HL-60/S4 treated with retinoic acid at 250 ng/mL for 4 days and 3 days (cell line): ENCODE measurements around the gene AHCY.
"Not testable (repeated sequence)": the region's sequence is repeated elsewhere in the genome, so short reads cannot be mapped to it uniquely, and the experiment has no call there.

Experiments used
- in situ Hi-C: fragments of 300-500 bp; cut with MboI; formaldehyde crosslinking; loops from 2 replicates; pipeline ENCODE4 v1.7.0; 2022; ENCODE audit warnings: low sequenced_read_pairs

AHCY gene

GRCh38 chr20:34302723-34303533, at the start of gene AHCY:
Gene AHCY (minus strand): TSS chr20:34303355. CDS start chr20:34303270, 85 bp downstream.
- in situ Hi-C loops, result loop anchor here (25.0 kb wide), 1 partner anchor 459 kb away; no protein-coding TSS in a partner anchor

GRCh38 chr20:34350095-34350494, 46.9 kb upstream of the AHCY start:
- in situ Hi-C loops, result no loop called here

GRCh38 chr20:34347571-34347970, 44.4 kb upstream of the AHCY start:
- in situ Hi-C loops, result no loop called here

DNA sequence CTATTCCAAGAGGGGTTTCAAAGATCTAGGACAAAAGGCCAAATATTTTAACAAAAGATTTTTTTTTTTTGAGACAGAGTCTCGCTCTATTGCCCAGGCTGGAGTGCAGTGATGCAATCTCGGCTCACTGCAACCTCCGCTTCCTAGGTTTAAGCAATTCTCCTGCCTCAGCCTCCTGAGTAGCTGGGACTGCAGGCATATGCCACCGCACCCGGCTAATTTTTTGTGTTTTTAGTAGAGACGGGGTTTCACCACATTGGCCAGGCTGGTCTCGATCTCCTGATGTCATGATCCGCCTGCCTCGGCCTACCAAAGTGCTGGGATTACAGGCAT, 43.3 kb upstream of the AHCY start:
- in situ Hi-C loops, result not testable (repeated sequence)

GRCh38 chr20:34345839-34346532, 42.8 kb upstream of the AHCY start:
- in situ Hi-C loops, result not testable (repeated sequence)

DNA sequence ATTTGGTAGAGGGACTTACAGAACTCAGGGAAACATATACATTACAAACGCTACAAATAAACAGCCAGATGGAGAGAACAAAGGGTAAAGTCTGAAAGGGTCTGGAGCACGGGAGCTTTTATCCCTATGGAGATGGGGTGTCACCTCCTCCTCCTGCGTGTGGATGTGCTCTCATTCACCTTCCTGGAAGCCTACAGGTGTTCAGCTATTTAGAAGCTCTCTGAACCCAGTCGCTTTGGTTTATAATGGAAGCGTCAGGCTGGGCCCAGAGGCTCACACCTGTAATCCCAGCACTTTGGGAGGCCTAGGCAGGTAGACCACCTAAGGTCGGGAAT, 42.2 kb upstream of the AHCY start:
- in situ Hi-C loops, result no loop called here

DNA sequence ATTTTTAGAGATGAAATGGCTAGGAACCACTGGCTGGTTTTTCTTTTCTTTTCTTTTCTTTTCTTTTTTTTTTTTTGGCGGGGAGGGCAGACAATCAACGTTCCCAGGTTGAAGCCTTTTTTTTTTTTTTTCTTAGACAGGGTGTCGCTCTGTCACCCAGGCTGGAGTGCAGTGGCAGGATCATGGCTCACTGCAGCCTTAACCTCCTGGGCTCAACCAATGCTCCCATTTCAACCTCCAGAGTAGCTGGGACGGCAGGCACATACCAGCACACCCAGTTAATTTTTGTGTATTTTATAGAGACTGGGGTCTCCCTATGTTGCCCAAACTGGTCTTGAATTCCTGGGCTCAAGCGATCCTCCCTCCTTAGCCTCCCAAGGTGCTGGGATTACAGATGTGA, 41.1 kb upstream of the AHCY start:
- in situ Hi-C loops, result no loop called here

GRCh38 chr20:34343458-34344211, 40.5 kb upstream of the AHCY start:
- in situ Hi-C loops, result no loop called here

- in situ Hi-C loops, result not testable (repeated sequence)
Measured at GRCh38 chr20:34341199-34341598, 38.0 kb upstream of the AHCY start.

DNA sequence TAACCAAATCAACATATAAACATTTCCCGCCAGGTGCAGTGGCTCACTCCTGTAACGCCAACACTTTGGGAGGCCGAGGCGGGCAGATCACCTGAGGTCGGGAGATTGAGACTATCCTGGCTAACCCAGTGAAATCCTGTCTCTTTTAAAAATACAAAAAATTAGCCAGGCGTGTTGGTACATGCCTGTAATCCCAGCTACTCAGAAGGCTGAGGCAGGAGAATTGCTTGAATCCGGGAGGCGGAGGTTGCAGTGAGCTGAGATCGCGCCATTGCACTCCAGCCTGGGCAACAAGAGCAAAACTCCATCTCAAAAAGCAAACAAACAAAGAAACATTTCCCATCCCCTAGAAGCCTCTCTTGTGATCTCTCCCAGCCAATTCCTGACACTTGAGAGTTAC, 37.6 kb upstream of the AHCY start:
- in situ Hi-C loops, result not testable (repeated sequence)

DNA sequence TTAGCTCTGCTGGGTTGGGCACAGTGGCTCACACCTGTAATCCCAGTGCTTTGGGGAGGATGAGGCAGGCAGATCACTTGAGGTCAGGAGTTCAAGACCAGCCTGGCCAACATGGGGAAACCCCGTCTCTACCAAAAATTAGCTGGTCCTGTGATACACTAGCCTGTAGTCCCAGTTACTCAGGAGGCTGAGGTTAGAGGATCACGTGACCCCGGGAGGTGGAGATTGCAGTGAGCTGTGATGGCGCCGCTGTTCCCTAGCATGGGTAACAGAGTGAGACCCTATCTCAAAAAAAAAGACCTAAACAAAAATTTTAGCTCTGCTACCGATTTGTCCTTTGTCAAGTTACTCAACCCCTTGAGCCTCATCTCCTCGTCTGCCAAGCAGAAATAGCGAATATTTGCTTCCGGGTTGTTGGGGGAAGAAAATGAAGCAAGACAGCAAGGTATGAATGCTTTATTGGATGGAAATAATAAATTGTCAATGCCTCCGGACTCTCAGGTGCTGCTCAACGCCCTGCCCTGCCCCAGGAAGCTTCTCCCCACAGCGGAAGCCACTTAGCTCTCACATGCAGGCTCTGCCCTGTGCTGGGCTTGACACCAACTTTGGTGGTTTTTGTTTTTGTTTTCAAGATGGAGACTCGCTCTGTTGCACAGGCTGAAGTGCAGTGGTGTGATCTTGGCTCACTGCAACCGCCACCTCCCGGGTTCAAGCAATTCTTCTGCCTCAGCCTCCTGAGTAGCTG, 35.0 kb upstream of the AHCY start:
- in situ Hi-C loops, result no loop called here

GRCh38 chr20:34337544-34337943, 34.4 kb upstream of the AHCY start:
- in situ Hi-C loops, result no loop called here

GRCh38 chr20:34334654-34335407, 31.7 kb upstream of the AHCY start:
- in situ Hi-C loops, result no loop called here

DNA sequence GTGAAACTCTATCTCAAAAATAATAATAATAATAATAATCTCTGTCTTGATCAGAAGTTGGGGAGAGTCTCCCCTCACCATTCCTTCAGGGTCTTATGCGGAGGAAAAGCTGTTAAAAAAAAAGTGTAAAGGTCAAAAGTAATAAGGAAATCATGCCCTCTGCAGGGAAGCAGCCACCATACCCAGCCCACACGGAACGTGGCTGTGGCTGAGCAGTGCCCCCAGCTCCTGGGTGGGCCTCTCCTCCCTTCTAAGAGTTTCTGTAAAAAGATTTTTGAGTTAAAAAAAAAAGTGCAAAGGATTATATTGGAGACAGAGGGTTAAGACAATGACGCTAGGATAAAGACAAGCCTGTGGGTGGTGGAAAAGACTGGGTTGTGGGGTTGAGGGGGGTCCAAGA, 30.6 kb upstream of the AHCY start:
- in situ Hi-C loops, result no loop called here

GRCh38 chr20:34332262-34332920, 29.2 kb upstream of the AHCY start:
- in situ Hi-C loops, result no loop called here

DNA sequence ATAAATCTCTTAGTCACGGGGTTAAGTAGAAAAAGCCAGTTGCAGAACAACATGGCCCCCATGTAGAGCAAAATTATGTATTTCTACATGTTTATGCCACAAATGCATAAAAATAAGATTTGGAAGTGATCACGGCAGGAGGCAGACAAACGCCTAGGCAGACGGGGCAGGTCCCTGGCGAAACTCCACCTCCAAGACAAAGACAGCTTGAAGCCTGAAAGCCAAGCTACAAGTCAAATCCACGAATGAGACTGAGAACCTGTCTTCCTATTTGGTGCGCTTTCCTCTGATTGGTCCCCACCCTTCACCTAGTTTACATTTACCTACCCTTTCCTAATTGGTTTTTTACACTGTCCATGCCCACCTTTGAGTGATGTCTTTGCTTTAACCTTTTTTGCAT, 28.7 kb upstream of the AHCY start:
- in situ Hi-C loops, result no loop called here

DNA sequence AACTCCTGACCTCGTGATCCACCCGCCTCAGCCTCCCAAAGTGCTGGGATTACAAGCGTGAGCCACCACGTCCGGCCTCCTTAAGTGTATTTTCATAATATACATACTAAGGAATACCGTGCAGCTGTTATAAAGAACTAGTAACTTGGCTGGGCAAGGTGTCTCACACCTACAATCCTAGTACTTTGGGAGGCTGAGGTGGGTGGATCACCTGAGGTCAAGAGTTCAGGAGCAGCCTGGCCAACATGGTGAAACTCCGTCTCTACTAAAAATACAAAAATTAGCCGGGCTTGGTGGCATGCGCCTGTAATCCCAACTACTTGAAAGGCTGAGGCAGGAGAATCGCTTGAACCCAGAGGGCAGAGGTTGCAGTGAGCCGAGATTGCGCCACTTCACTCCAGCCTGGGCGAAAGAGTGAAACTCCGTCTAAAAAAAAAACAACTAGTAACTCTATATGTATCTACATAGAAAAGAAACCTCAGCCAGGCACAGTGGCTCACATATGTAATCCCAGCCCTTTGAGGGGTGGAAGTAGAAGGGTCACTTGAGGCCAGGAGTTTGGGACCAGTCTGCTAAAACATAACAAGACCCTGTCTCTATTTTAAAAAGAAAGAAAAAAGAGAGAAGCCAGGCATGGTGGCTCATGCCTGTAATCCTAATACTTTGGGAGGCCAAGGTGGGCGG, 27.8 kb upstream of the AHCY start:
- in situ Hi-C loops, result not testable (repeated sequence)

- in situ Hi-C loops, result no loop called here
Measured at GRCh38 chr20:34328928-34329677, 25.9 kb upstream of the AHCY start.

- in situ Hi-C loops, result not testable (repeated sequence)
Measured at GRCh38 chr20:34328207-34328606, 25.1 kb upstream of the AHCY start.
